GM10266 (cell line): Measurements from ENCODE around the gene LRP1B.

Experiments used
- DNase-seq: peaks from one replicate; pipeline ENCODE4 v3.0.0; 2012; ENCODE audit errors: extremely low spot score
- TF ChIP-seq, protein P1 (sequence below): IDR thresholded peaks from 2 replicates; pipeline ENCODE4 v1.5.1; 2012; ENCODE audit warnings: mild to moderate bottlenecking, low read depth; ENCODE audit not compliant: control insufficient read depth, insufficient read depth; ENCODE audit errors: missing control alignments

Gene LRP1B

DNA sequence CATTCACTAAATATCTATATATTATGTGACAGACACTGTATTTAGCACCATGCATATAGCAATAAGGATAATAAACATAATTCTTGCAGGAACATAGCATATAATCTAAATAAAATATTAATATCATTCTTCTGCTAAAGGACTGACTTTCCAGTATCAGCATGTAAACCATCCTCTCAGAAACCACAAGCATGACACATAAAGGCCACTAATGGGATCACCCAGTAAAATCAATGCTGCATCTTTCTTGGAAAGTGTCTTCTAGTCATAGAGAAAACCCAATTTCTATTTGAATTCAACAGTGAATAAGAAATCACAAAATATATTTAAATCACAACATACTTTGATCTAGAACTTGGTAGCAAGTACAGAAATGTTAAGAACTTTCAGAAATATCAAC, 5.8 kb upstream of the LRP1B start:
- TF ChIP-seq, protein P1, sequence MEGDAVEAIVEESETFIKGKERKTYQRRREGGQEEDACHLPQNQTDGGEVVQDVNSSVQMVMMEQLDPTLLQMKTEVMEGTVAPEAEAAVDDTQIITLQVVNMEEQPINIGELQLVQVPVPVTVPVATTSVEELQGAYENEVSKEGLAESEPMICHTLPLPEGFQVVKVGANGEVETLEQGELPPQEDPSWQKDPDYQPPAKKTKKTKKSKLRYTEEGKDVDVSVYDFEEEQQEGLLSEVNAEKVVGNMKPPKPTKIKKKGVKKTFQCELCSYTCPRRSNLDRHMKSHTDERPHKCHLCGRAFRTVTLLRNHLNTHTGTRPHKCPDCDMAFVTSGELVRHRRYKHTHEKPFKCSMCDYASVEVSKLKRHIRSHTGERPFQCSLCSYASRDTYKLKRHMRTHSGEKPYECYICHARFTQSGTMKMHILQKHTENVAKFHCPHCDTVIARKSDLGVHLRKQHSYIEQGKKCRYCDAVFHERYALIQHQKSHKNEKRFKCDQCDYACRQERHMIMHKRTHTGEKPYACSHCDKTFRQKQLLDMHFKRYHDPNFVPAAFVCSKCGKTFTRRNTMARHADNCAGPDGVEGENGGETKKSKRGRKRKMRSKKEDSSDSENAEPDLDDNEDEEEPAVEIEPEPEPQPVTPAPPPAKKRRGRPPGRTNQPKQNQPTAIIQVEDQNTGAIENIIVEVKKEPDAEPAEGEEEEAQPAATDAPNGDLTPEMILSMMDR = no peak
- DNase-seq = no peak

DNA sequence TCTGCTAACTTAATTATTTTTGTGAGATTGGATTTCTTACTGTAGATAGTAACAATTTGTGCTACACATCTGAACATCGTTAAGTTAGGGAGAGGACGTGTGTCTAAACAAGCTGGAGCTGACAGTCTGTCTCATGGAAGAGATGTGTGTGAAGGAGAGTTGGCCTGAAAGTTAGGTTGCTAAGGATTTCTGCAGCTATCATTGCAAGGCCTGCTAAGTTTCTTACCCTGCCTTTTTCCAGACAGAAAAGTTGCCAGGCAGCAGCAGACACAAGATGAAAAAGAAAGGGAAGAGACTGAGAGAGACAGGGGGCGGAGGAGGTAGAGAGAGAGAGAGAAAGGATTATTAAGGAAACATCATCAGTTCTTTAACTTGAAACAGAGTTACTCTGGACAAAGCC, 4.1 kb upstream of the LRP1B start:
- TF ChIP-seq, protein P1 = no peak
- no peak for DNase-seq

DNA sequence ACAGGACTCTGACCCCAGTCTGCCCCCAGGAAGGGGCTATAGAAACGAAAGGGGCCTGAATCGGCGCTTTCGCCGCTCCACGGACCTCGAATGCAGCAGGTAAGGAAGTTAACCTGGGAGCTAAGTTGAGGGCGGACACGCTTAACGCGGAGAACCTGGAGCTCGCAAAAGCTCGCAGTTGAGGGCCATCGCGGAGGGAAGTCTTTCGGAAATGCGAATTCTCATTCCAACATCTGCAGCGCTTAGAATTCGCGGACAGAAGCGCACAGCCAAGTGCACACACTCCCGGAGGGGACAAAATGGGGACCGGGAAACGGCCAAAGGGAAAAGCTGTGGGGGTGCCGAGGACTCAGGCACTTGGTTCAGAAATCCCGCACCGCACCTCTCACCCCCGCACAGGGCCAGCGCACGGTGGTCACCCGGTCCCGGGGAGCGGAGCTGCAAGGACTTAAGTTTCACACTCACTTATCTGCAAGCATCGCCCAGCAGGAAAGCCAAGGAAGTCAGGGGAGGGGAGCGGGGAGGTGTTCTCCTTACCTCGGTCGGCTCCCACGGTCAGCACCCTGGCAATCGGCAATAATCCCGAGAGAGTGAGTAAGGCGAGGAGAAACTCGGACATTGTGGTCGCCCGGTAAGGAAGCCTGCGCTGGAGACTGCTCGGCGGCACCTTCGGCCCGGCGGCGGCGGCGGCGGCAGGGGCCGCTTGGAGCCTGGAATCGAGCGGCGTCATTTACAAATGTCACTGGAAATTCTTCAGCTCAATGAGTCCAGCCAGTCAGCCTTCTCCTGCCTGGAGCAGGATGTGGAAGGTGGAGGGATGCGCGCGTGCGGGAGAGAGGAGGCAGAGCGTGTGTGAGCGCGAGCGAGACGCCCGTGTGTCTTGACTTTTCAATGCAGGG, 456 bp downstream of the LRP1B start:
- no peak for DNase-seq
- TF ChIP-seq, protein P1 = no peak

DNA sequence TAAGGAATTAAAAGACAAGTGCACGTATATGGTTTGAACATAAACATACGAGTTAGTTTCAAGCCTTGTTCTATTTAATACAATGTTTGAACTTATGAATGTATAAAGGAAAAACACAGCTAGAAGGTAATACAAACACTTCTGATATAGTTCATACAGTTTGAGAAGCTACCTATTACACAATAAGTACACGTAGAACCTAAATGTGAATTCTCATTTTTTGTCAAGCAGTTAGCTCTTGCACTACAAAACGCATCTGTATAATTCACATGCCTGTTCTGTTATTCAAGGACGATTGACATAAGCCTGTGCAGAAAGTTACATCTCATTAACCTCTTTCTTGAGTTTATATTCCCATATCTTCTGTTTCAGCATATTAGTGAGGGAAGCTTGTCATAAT, 2.7 kb downstream of the LRP1B start:
- DNase-seq = no peak
- TF ChIP-seq, protein P1 = no peak

DNA sequence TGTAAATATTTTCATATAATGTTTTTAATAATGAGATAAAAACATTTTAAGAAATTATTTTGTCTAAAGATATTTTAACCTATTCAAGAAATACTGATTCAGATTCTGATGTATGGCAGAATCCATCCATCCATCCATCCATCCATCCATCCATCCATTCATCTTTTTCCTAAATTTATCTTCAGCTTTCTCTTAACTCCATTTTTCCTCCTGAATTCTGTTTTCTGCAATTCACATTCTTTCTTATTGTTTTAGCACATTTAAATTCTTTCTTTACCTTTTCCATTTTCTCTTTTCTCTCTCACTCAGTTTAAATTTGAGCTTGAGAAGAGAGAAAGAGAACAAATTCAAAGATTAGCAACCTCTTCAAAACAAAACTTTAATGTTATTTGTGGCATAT, 3.6 kb downstream of the LRP1B start:
- TF ChIP-seq, protein P1 = no peak
- DNase-seq = no peak

DNA sequence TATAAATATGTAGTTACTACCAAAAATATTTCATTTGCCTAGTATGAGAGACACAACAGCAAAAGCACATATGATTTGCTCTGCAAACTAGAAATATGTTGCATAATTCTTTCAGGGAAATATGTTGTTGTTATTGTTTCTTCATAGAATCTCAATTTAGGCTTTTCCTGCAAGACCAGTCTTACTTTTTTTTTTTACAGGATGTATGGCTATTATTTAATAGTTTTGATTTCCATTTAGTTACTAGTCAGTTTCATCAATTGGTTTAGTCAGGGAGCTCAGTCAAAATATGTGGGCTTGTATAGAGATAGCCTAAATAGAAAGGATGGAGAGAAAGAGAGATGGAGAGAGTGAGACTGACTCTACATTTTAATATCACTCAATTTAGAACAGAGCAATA, 6.1 kb downstream of the LRP1B start:
- DNase-seq = no peak
- TF ChIP-seq, protein P1 = no peak

DNA sequence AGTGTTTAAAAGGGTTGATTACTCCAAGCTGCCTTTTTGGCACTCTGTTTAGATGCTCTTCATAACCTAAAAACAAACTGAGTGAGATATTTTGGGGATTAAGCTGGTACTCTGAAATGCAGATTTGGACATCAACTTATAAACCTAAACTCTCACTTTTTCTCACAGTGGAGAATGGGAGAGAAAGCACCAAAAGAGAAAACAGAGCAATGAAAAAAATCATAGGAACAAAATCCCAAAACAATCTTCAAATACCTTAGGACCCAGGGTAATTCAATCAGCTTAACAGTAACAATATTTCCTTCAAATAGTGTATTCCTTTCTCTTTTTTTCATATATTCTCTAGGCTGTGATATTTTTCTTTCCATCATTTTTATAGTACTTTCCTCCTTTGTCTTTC, 11.5 kb downstream of the LRP1B start:
- TF ChIP-seq, protein P1 = no peak
- DNase-seq = no peak
